HCT116 (cell line): Measurements from ENCODE around the gene CSH2. TPM values are rescaled to one million over a fixed set of nuclear protein-coding genes. Genes with fewer than 3 reads are reported as not detected.
"Not testable (repeated sequence)": the region's sequence is repeated elsewhere in the genome, so short reads cannot be mapped to it uniquely, and the experiment has no call there.

ENCODE experiments used
- ATAC-seq: fragments of 200-7000 bp; cut with Tn5 transposase; 2 replicates; pipeline ENCODE4 v1.9.1; 2020; ENCODE audit warnings: mild to moderate bottlenecking, moderate library complexity
- BruUV-seq: library from RNA; stranded (reverse); fragments of 400-500 nt; replicated peaks from 2 replicates; lab custom pipeline; 2021; lab: Mats Ljungman, UMichigan
- CTCF ChIA-PET: fragments of 300-600 bp; sonication (Branson Sonifier 250); formaldehyde crosslinking; loops from one replicate; lab custom pipeline; 2021; ENCODE audit warnings: antibody characterized with exemption; lab: Charles Lee
- POLR2A ChIA-PET: fragments of 300-600, 350-600 bp; sonication (Branson Sonifier 250); formaldehyde crosslinking; loops from one replicate; lab custom pipeline; 2021; ENCODE audit warnings: antibody characterized with exemption; lab: Charles Lee
- RAD21 ChIA-PET, 2 experiments: fragments of 300-600 bp; sonication (Branson Sonifier 250); formaldehyde crosslinking; loops; one replicate each; lab custom pipeline; 2023; ENCODE audit warnings: low total read pairs in 2 of 2; ENCODE audit not compliant: uncharacterized antibody in 2 of 2, unreplicated experiment in 2 of 2, low non-redundant PET in 1 of 2; lab: Charles Lee
- DNase-seq: peaks from one replicate; pipeline ENCODE4 v3.0.0-alpha.2; 2010; ENCODE audit warnings: low read depth, low spot score
- H2AFZ ChIP-seq: fragments of 200-600 bp; shearing (Covaris generic), sonication (generic); 2 replicates; pipeline ENCODE4 v1.6.1; 2017; ENCODE audit warnings: low read depth, mixed run types, mixed read lengths, antibody characterized with exemption, low read length; ENCODE audit not compliant: poor library complexity, severe bottlenecking
- H3K27ac ChIP-seq: 2 replicates; pipeline ENCODE4 v1.5.1; 2012; ENCODE audit warnings: low read depth, low read length
- H3K27me3 ChIP-seq: fragments of 200-600 bp; sonication (generic); 2 replicates; pipeline ENCODE4 v1.6.1; 2016; ENCODE audit warnings: mixed run types, low read length, mixed read lengths; ENCODE audit not compliant: insufficient read depth
- H3K36me3 ChIP-seq, 2 experiments: fragments of 200-500 bp in 1 of 2; fragments of 200-600 bp in 1 of 2; sonication (Bioruptor generic) in 1 of 2; sonication (generic) in 1 of 2; 2 replicates each; pipeline versions ENCODE4 v1.5.1 to v1.6.1; 2014 to 2016; ENCODE audit warnings: low read length in 2 of 2, inconsistent platforms in 1 of 2, mixed read lengths in 1 of 2, mixed run types in 1 of 2; ENCODE audit not compliant: insufficient read depth in 2 of 2, control insufficient read depth in 1 of 2
- H3K4me1 ChIP-seq, 2 experiments: fragments of 200-600 bp in 1 of 2; sonication (generic) in 1 of 2; 2 replicates each; pipeline versions ENCODE4 v1.5.1 to v1.6.1; 2012 to 2017; ENCODE audit warnings: low read length in 2 of 2, inconsistent platforms in 1 of 2, mild to moderate bottlenecking in 1 of 2, mixed read lengths in 1 of 2, mixed run types in 1 of 2, moderate library complexity in 1 of 2; ENCODE audit not compliant: insufficient read depth in 2 of 2, control insufficient read depth in 1 of 2
- H3K4me2 ChIP-seq: fragments of 200-600 bp; sonication (generic); 2 replicates; pipeline ENCODE4 v1.6.1; 2017; ENCODE audit warnings: mixed run types, low read length, mixed read lengths
- H3K4me3 ChIP-seq, 2 experiments: fragments of 200-600 bp in 1 of 2; sonication (generic) in 1 of 2; replicated peaks in 1 of 2; 2 replicates each; pipeline ENCODE4 v1.5.1; 2011 to 2016; ENCODE audit warnings: low read length in 2 of 2, control low read depth in 1 of 2, low read depth in 1 of 2, mild to moderate bottlenecking in 1 of 2, mixed read lengths in 1 of 2, mixed run types in 1 of 2
- H3K79me2 ChIP-seq: fragments of 200-600 bp; sonication (generic); 2 replicates; pipeline ENCODE4 v1.6.1; 2017; ENCODE audit warnings: mild to moderate bottlenecking, mixed run types, low read length, moderate library complexity, mixed read lengths; ENCODE audit not compliant: insufficient read depth
- H3K9ac ChIP-seq: fragments of 200-600 bp; sonication (generic); 2 replicates; pipeline ENCODE4 v1.6.1; 2016; ENCODE audit warnings: low read length, mixed read lengths
- H3K9me2 ChIP-seq: fragments of 200-600 bp; sonication (generic), shearing (Covaris generic); 2 replicates; pipeline ENCODE4 v1.6.1; 2017; ENCODE audit warnings: mixed run types, mild to moderate bottlenecking, moderate library complexity; ENCODE audit not compliant: insufficient read depth
- H3K9me3 ChIP-seq, 2 experiments: fragments of 200-500 bp in 1 of 2; fragments of 200-600 bp in 1 of 2; sonication (Bioruptor generic) in 1 of 2; sonication (generic) in 1 of 2; 2 replicates each; pipeline ENCODE4 v1.6.1; 2014 to 2017; ENCODE audit warnings: low read length in 2 of 2, mixed read lengths in 2 of 2, inconsistent platforms in 1 of 2, low read depth in 1 of 2, mild to moderate bottlenecking in 1 of 2, mixed run types in 1 of 2, moderate library complexity in 1 of 2; ENCODE audit not compliant: control insufficient read depth in 1 of 2, insufficient read depth in 1 of 2
- H4K20me1 ChIP-seq: fragments of 200-600 bp; sonication (generic), shearing (Covaris generic); 2 replicates; pipeline ENCODE4 v1.6.1; 2017; ENCODE audit warnings: mixed run types, mild to moderate bottlenecking, moderate library complexity; ENCODE audit not compliant: insufficient read depth
- CTCF ChIP-seq, 3 experiments: fragments of 200-600 bp in 1 of 3; sonication (generic) in 1 of 3; IDR thresholded peaks in 2 of 3; conservative IDR thresholded peaks in 1 of 3; 2 replicates each; pipeline ENCODE4 v1.5.1; 2012 to 2017; ENCODE audit warnings: low read depth in 2 of 3, low read length in 2 of 3, antibody characterized with exemption in 1 of 3, borderline replicate concordance in 1 of 3, control low read depth in 1 of 3, mild to moderate bottlenecking in 1 of 3, mixed read lengths in 1 of 3, mixed run types in 1 of 3, moderate library complexity in 1 of 3; ENCODE audit not compliant: insufficient read depth in 1 of 3
- RAD21 ChIP-seq: IDR thresholded peaks from 2 replicates; pipeline ENCODE4 v1.6.1; 2012; ENCODE audit warnings: low read depth, mild to moderate bottlenecking
- intact Hi-C: fragments of 100-400 bp; cut with micrococcal nuclease; formaldehyde crosslinking; loops from 2 replicates; pipeline ENCODE4 v1.10.0; 2022
- total RNA-seq: library from RNA; stranded (reverse); gene quantifications from one replicate; pipeline ENCODE4 v1.2.1, GENCODE V29; 2021; ENCODE audit not compliant: unreplicated experiment

Gene CSH2
- total RNA-seq, 1 experiment from 2014 or later: not detected

DNA sequence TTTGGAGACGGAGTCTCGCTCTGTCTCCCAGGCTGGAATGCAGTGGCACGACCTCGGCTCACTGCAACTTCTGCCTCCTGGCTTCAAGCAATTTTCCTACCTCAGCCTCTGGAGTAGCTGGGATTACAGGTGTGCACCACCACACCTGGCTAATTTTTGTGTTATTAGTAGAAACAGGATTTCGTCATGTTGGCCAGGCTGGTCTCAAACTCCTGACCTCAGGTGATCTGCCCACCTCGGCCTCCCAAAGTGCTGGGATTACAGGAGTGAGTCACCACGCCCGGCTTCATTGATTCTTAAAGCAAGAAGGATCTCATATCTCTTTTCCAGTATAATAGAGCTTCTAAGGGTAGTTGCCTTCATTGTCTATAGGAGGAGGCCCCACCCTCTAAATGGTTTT, 31.3 kb upstream of the CSH2 start:
- CTCF ChIA-PET: interaction anchor here (0.7 to 2.2 kb wide), 7 partner anchors 16 to 515 kb away, joined by 3 to 19 read pairs (median 5); no protein-coding TSS in a partner anchor
- H4K20me1 ChIP-seq, H3K27me3 ChIP-seq: not testable (repeated sequence)

DNA sequence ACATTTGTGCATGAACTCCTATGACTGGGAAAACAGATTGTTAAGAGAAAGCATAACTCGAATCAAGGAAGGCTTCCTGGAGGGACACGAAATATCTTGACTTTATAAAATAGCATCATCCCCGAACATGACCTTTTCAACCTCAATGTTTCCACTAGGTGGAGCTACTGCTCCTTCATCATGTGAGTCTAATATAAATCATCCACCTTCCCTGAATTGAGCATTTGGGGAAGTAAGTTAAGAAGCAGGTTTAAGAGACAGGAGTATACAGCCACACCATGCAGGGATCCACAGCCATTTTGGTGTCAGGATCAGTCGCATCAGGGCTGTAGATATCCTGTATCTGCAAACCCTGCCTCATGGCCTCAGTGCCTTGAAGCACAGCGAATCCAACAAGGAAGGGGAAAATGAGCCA, 30.3 kb upstream of the CSH2 start:
- RAD21 ChIA-PET: interaction anchor here in 1 of 2 experiments (1.6 to 1.7 kb wide), 2 partner anchors 13 to 230 kb away, joined by 3 to 4 read pairs; no protein-coding TSS in a partner anchor
- peak; percentile 41; the same call in 1 of the 2 replicates for TF ChIP-seq RAD21
- peak; percentile 37 to 57 (median 38); a peak in 4 of 6 replicates for TF ChIP-seq CTCF (IDR thresholded peaks at IDR 0.05 in 2 of 3, conservative IDR thresholded peaks at IDR 0.05 in 1 of 3; ENCODE audit: borderline replicate concordance in 1 of 3, insufficient read depth in 1 of 3, low read depth in 2 of 3, low read length in 2 of 3)
- TF ChIP-seq, all 23 proteins: peak for 2; not testable (repeated sequence) for 21
- BruUV-seq, H2AFZ ChIP-seq, H3K27ac ChIP-seq, H3K36me3 ChIP-seq, H3K9me3 ChIP-seq, H3K4me3 ChIP-seq, H3K27me3 ChIP-seq, DNase-seq, H3K79me2 ChIP-seq, H4K20me1 ChIP-seq, H3K4me2 ChIP-seq, H3K9ac ChIP-seq, intact Hi-C loops, H3K9me2 ChIP-seq, POLR2A ChIA-PET, H3K4me1 ChIP-seq: not testable (repeated sequence)
- CTCF ChIA-PET: interaction anchor here (0.7 to 2.4 kb wide), 13 partner anchors 11 to 230 kb away, joined by 3 to 19 read pairs (median 4); no protein-coding TSS in a partner anchor
- peak; percentile 82 for ATAC-seq

More for the DNA sequence above, 31.3 kb upstream of the CSH2 start:
- H3K36me3 ChIP-seq, H3K9ac ChIP-seq, DNase-seq, H2AFZ ChIP-seq, H3K4me2 ChIP-seq, H3K9me2 ChIP-seq, BruUV-seq, POLR2A ChIA-PET, intact Hi-C loops, ATAC-seq, H3K4me3 ChIP-seq, H3K27ac ChIP-seq, H3K9me3 ChIP-seq, H3K4me1 ChIP-seq, H3K79me2 ChIP-seq: not testable (repeated sequence)
- RAD21 ChIA-PET: interaction anchor here in 1 of 2 experiments (0.7 kb wide), 1 partner anchor 224 kb away, joined by 5 read pairs; no protein-coding TSS in a partner anchor

- POLR2A ChIA-PET, H3K27me3 ChIP-seq, DNase-seq, intact Hi-C loops, H3K9me3 ChIP-seq, H3K4me3 ChIP-seq, H3K4me1 ChIP-seq, BruUV-seq, H3K36me3 ChIP-seq, H3K27ac ChIP-seq, H3K79me2 ChIP-seq, H3K9ac ChIP-seq, ATAC-seq, H2AFZ ChIP-seq, H4K20me1 ChIP-seq, H3K4me2 ChIP-seq, H3K9me2 ChIP-seq: not testable (repeated sequence)
- ChIA-PET RAD21 (interaction anchor here in 1 of 2 experiments (1.6 kb wide), 1 partner anchor 232 kb away, joined by 4 read pairs; no protein-coding TSS in a partner anchor), CTCF (interaction anchor here (1.1 to 2.4 kb wide), 5 partner anchors 10 to 232 kb away, joined by 3 to 15 read pairs (median 4); no protein-coding TSS in a partner anchor)
These were observed 28.5 kb upstream of the CSH2 start for GRCh38 chr17:63901971-63902370.
